ENCODE data around the gene CLDN15.

CLDN15 gene

GRCh38 chr7:101231644-101232043, 6.0 kb downstream of the CLDN15 start:
- H3K4me3 ChIP-seq (ENCODE audit: low read depth, low read length), result no peak overlapping the region
- H3K27ac ChIP-seq, result peak overlapping the region; percentile 33; the same call in 1 of the 2 replicates
- H3K27me3 ChIP-seq (ENCODE audit: insufficient read depth, low read depth, severe bottlenecking), result no peaks in the 10 kb centered on the region
- TF ChIP-seq CTCF (IDR thresholded peaks at IDR 0.05; ENCODE audit: low read depth, low read length), result no peak
- H3K9me3 ChIP-seq (ENCODE audit: severe bottlenecking), result no peaks in the 10 kb centered on the region
- peaks cover 47% of the 10 kb centered on the region for H3K36me3 ChIP-seq
- no peak for DNase-seq

- H3K4me3 ChIP-seq (ENCODE audit: low read depth, low read length), result no peak overlapping the region
- H3K27ac ChIP-seq, result no peak overlapping the region; the same call in 1 of the 2 replicates
- DNase-seq, result no peak
- H3K27me3 ChIP-seq (ENCODE audit: insufficient read depth, low read depth, severe bottlenecking), result no peaks in the 10 kb centered on the region
- no peak for TF ChIP-seq CTCF (IDR thresholded peaks at IDR 0.05; ENCODE audit: low read depth, low read length)
- H3K36me3 ChIP-seq, result peaks cover 63% of the 10 kb centered on the region
- H3K9me3 ChIP-seq (ENCODE audit: severe bottlenecking), result no peaks in the 10 kb centered on the region
Measured at GRCh38 chr7:101226721-101227120, 10.9 kb downstream of the CLDN15 start.

- Histone ChIP-seq H3K9me3 (ENCODE audit: severe bottlenecking) (no peaks in the 10 kb centered on the region), H3K4me3 (ENCODE audit: low read depth, low read length) (no peak overlapping the region), H3K36me3 (peaks cover 61% of the 10 kb centered on the region), H3K27ac (peak overlapping the region; percentile 85), H3K27me3 (ENCODE audit: insufficient read depth, low read depth, severe bottlenecking) (no peaks in the 10 kb centered on the region)
- no peak for DNase-seq
- TF ChIP-seq CTCF (IDR thresholded peaks at IDR 0.05; ENCODE audit: low read depth, low read length), result no peak
Measured at GRCh38 chr7:101225650-101226049, 12.0 kb downstream of the CLDN15 start.

GRCh38 chr7:101223528-101223927, 14.1 kb downstream of the CLDN15 start:
- Histone ChIP-seq H3K4me3 (ENCODE audit: low read depth, low read length) (no peak overlapping the region), H3K9me3 (ENCODE audit: severe bottlenecking) (no peaks in the 10 kb centered on the region), H3K36me3 (peaks cover 46% of the 10 kb centered on the region), H3K27ac (peak overlapping the region; percentile 85), H3K27me3 (ENCODE audit: insufficient read depth, low read depth, severe bottlenecking) (no peaks in the 10 kb centered on the region)
- no peak for DNase-seq
- TF ChIP-seq CTCF (IDR thresholded peaks at IDR 0.05; ENCODE audit: low read depth, low read length), result no peak

- no peak overlapping the region for H3K27ac ChIP-seq
- H3K9me3 ChIP-seq (ENCODE audit: severe bottlenecking), result no peaks in the 10 kb centered on the region
- no peak for DNase-seq
- peaks cover 40% of the 10 kb centered on the region for H3K36me3 ChIP-seq
- H3K27me3 ChIP-seq (ENCODE audit: insufficient read depth, low read depth, severe bottlenecking), result no peaks in the 10 kb centered on the region
- TF ChIP-seq CTCF (IDR thresholded peaks at IDR 0.05; ENCODE audit: low read depth, low read length), result no peak
- no peak overlapping the region for H3K4me3 ChIP-seq (ENCODE audit: low read depth, low read length)
Measured at GRCh38 chr7:101222275-101222830, 15.2 kb downstream of the CLDN15 start.

- TF ChIP-seq CTCF (IDR thresholded peaks at IDR 0.05; ENCODE audit: low read depth, low read length), result no peak
- H3K9me3 ChIP-seq (ENCODE audit: severe bottlenecking), result no peaks in the 10 kb centered on the region
- DNase-seq, result no peak
- H3K27me3 ChIP-seq (ENCODE audit: insufficient read depth, low read depth, severe bottlenecking), result no peaks in the 10 kb centered on the region
- no peak overlapping the region for H3K4me3 ChIP-seq (ENCODE audit: low read depth, low read length)
- peaks cover 31% of the 10 kb centered on the region for H3K36me3 ChIP-seq
- no peak overlapping the region for H3K27ac ChIP-seq
Measured at GRCh38 chr7:101220295-101220694, 17.3 kb downstream of the CLDN15 start.

All from WERI-Rb-1 (cell line).